HepG2 (cell line): ENCODE measurements around the gene SEC61A2. TPM values are rescaled to one million over a fixed set of nuclear protein-coding genes. Genes with fewer than 3 reads are reported as not detected.
A peak's percentile ranks its signal among the peaks of the same experiment; 100 is the strongest.

Experiments
- ATAC-seq: fragments of 200-7000 bp; cut with Tn5 transposase; 3 replicates; pipeline ENCODE4 v1.9.1; 2020; ENCODE audit warnings: mild to moderate bottlenecking, moderate library complexity
- BruUV-seq: library from RNA; stranded (reverse); fragments of 400-500 nt; replicated peaks from 2 replicates; lab custom pipeline; 2021; lab: Mats Ljungman, UMichigan
- CTCF ChIA-PET: fragments of 300-600 bp; formaldehyde crosslinking; extraction: SDS; loops from one replicate; lab custom pipeline; 2021; ENCODE audit warnings: low total read pairs, inconsistent platforms, low intra/inter-chr PET ratio; lab: Yijun Ruan, JAX
- POLR2A ChIA-PET: fragments of 350-600 bp; sonication (Branson Sonifier 250); formaldehyde crosslinking; loops from one replicate; lab custom pipeline; 2020; ENCODE audit warnings: antibody characterized with exemption, inconsistent platforms; lab: Yijun Ruan, JAX
- DNase-seq: peaks from one replicate; pipeline ENCODE4 v3.0.0-alpha.2; 2015; ENCODE audit warnings: low spot score
- FAIRE-seq: peaks from 3 replicates; lab custom pipeline; 2011; peaks lifted over from hg19 to GRCh38; lab: Jason Lieb, UNC
- H2AFZ ChIP-seq: one replicate; pipeline ENCODE4 v1.6.1; 2011; ENCODE audit warnings: low read length, inconsistent platforms
- H3K27ac ChIP-seq: fragments of 300-600 bp; 3 replicates; pipeline ENCODE4 v1.8.0; 2011; ENCODE audit warnings: mixed run types, mild to moderate bottlenecking, mixed read lengths, low read length, inconsistent platforms; ENCODE audit not compliant: insufficient read depth; ENCODE audit errors: extremely low read length
- H3K27me3 ChIP-seq, 2 experiments: fragments of 200-600 bp in 1 of 2; 2 replicates in 1 of 2; 3 replicates in 1 of 2; pipeline versions ENCODE4 v1.6.0 to v1.8.0; 2011; ENCODE audit warnings: low read length in 2 of 2, mild to moderate bottlenecking in 2 of 2, moderate library complexity in 2 of 2, inconsistent platforms in 1 of 2; ENCODE audit not compliant: insufficient read depth in 2 of 2, control insufficient read depth in 1 of 2
- H3K36me3 ChIP-seq, 2 experiments: fragments of 200-600 bp in 1 of 2; replicated peaks in 1 of 2; 2 replicates in 1 of 2; 3 replicates in 1 of 2; pipeline versions ENCODE4 v1.5.1 to v1.8.0; 2011; ENCODE audit warnings: low read length in 2 of 2, inconsistent platforms in 1 of 2; ENCODE audit not compliant: insufficient read depth in 2 of 2, control insufficient read depth in 1 of 2
- H3K4me1 ChIP-seq: 2 replicates; pipeline ENCODE4 v1.5.1; 2012; ENCODE audit warnings: low read length, inconsistent platforms; ENCODE audit not compliant: insufficient read depth
- H3K4me2 ChIP-seq: 2 replicates; pipeline ENCODE4 v1.6.0; 2011; ENCODE audit warnings: low read depth, low read length, inconsistent platforms
- H3K4me3 ChIP-seq, 3 experiments: fragments of 200-600 bp in 1 of 3; sonication (generic), shearing (Covaris generic) in 1 of 3; replicated peaks in 1 of 3; 2 replicates each; pipeline ENCODE4 v1.5.1; 2011 to 2016; ENCODE audit warnings: low read length in 3 of 3, inconsistent platforms in 2 of 3, low read depth in 2 of 3, mild to moderate bottlenecking in 2 of 3, control low read depth in 1 of 3, mixed read lengths in 1 of 3; ENCODE audit not compliant: insufficient read depth in 1 of 3
- H3K79me2 ChIP-seq: one replicate; pipeline ENCODE4 v1.6.1; 2011; ENCODE audit warnings: low read length, inconsistent platforms; ENCODE audit not compliant: insufficient read depth
- H3K9ac ChIP-seq: 2 replicates; pipeline ENCODE4 v1.6.0; 2011; ENCODE audit warnings: mild to moderate bottlenecking, low read depth, low read length, inconsistent platforms; ENCODE audit not compliant: insufficient read depth
- H3K9me3 ChIP-seq: 2 replicates; pipeline ENCODE4 v1.5.1; 2012; ENCODE audit warnings: mild to moderate bottlenecking, low read length
- H4K20me1 ChIP-seq: 2 replicates; pipeline ENCODE4 v1.6.0; 2011; ENCODE audit warnings: inconsistent platforms, mild to moderate bottlenecking, low read length, moderate library complexity; ENCODE audit not compliant: insufficient read depth
- FOXP1 ChIP-seq, 2 experiments: fragments of 450-650 bp in 1 of 2; IDR thresholded peaks; 2 replicates each; pipeline ENCODE4 v1.6.1; 2017 to 2018; ENCODE audit warnings: antibody characterized with exemption in 1 of 2
- HNF4A ChIP-seq: sonication (generic); formaldehyde crosslinking; IDR thresholded peaks from 2 replicates; pipeline ENCODE4 v1.4.0; 2020; ENCODE audit warnings: missing genetic modification reagents
- MEIS1 ChIP-seq: sonication (generic); formaldehyde crosslinking; IDR thresholded peaks from 2 replicates; pipeline ENCODE4 v1.9.0; 2021; ENCODE audit warnings: mild to moderate bottlenecking, missing genetic modification reagents, moderate library complexity, borderline replicate concordance
- NFKBIZ ChIP-seq: IDR thresholded peaks from 2 replicates; pipeline ENCODE4 v1.6.1; 2018; ENCODE audit warnings: missing genetic modification reagents, missing compliant biosample characterization
- SSRP1 ChIP-seq: IDR thresholded peaks from 2 replicates; pipeline ENCODE4 v1.6.1; 2016; ENCODE audit warnings: control low read depth
- TBL1XR1 ChIP-seq: fragments of 150-350 bp; IDR thresholded peaks from 2 replicates; pipeline ENCODE4 v1.6.1; 2014; ENCODE audit warnings: borderline replicate concordance, low read length; ENCODE audit not compliant: partially characterized antibody
- TCF7L2 ChIP-seq: IDR thresholded peaks from 2 replicates; pipeline ENCODE4 v1.6.1; 2011; ENCODE audit warnings: mild to moderate bottlenecking, low read depth, low read length, moderate library complexity
- ZBTB4 ChIP-seq: sonication (generic); formaldehyde crosslinking; IDR thresholded peaks from 2 replicates; pipeline ENCODE4 v1.4.0; 2020; ENCODE audit warnings: missing genetic modification reagents, mild to moderate bottlenecking, borderline replicate concordance
- ZBTB42 ChIP-seq: sonication (generic); formaldehyde crosslinking; IDR thresholded peaks from 2 replicates; pipeline ENCODE4 v1.5.0; 2020; ENCODE audit warnings: mild to moderate bottlenecking, missing genetic modification reagents
- ZFP82 ChIP-seq: sonication (generic); formaldehyde crosslinking; IDR thresholded peaks from 2 replicates; pipeline ENCODE4 v1.5.1; 2020; ENCODE audit warnings: mild to moderate bottlenecking, missing genetic modification reagents, borderline replicate concordance
- ZNF282 ChIP-seq: fragments of 450-650 bp; IDR thresholded peaks from 2 replicates; pipeline ENCODE4 v1.6.1; 2018; ENCODE audit not compliant: partially characterized antibody
- ZNF503 ChIP-seq: sonication (generic); formaldehyde crosslinking; IDR thresholded peaks from 2 replicates; pipeline ENCODE4 v1.4.0; 2020; ENCODE audit warnings: missing genetic modification reagents
- ZNF513 ChIP-seq: sonication (generic); formaldehyde crosslinking; conservative IDR thresholded peaks from 2 replicates; pipeline ENCODE4 v1.5.0; 2020; ENCODE audit warnings: missing genetic modification reagents
- ZNF552 ChIP-seq: sonication (generic); formaldehyde crosslinking; IDR thresholded peaks from 2 replicates; pipeline ENCODE4 v1.9.0; 2022; ENCODE audit warnings: missing genetic modification reagents, mild to moderate bottlenecking, borderline replicate concordance
- ZNF558 ChIP-seq: sonication (generic); formaldehyde crosslinking; IDR thresholded peaks from 2 replicates; pipeline ENCODE4 v1.9.0; 2022; ENCODE audit warnings: mild to moderate bottlenecking, missing genetic modification reagents, borderline replicate concordance
- ZNF563 ChIP-seq: sonication (generic); formaldehyde crosslinking; IDR thresholded peaks from 2 replicates; pipeline ENCODE4 v1.8.0; 2022; ENCODE audit warnings: mild to moderate bottlenecking, moderate library complexity, missing genetic modification reagents
- ZNF576 ChIP-seq: sonication (generic); formaldehyde crosslinking; IDR thresholded peaks from 2 replicates; pipeline ENCODE4 v1.4.0; 2020; ENCODE audit warnings: mild to moderate bottlenecking, missing genetic modification reagents
- WGBS: methylation state at CpG from one replicate; pipeline ENCODE4 v1.1.6; 2017; ENCODE audit warnings: low lambda C conversion rate; 5-methylcytosine and 5-hydroxymethylcytosine counted together
- in situ Hi-C: cut with HindIII; loops from 2 replicates; pipeline ENCODE4 v1.10.0; 2017; ENCODE audit warnings: low pct_unique_long_range_greater_than_20kb; ENCODE audit not compliant: extremely low pct_ligation_motif_present
- intact Hi-C: fragments of 100-400 bp; cut with micrococcal nuclease; formaldehyde crosslinking; loops from one replicate; pipeline ENCODE4 v1.10.0; 2022; ENCODE audit not compliant: unreplicated experiment
- polyA plus RNA-seq, 8 experiments: library from polyadenylated mRNA; depleted of rRNA in 3 of 8; stranded (reverse) in 7 of 8; unstranded in 1 of 8; fragments of >200 nt; fragmentation: Illumina TruSeq in 4 of 8; extraction: Trizol in 4 of 8; gene quantifications; 2 replicates each; pipeline versions ENCODE4 v1.2.1 to v1.2.3, GENCODE V29; 2011 to 2016; ENCODE audit warnings: low read depth in 4 of 8, missing spikeins in 1 of 8, mixed read lengths in 1 of 8; ENCODE audit not compliant: insufficient read depth in 1 of 8
- total RNA-seq, 5 experiments: library from RNA; depleted of rRNA; stranded (reverse); fragments of >200 nt; fragmentation: Illumina TruSeq; extraction: Trizol; gene quantifications; 2 replicates each; pipeline ENCODE4 v1.2.3, GENCODE V29; 2016; ENCODE audit warnings: low read depth in 1 of 5
- TF ChIP-seq, protein P1 (sequence below): sonication (generic); formaldehyde crosslinking; IDR thresholded peaks from 2 replicates; pipeline ENCODE4 v1.5.0; 2020; ENCODE audit warnings: missing genetic modification reagents, mild to moderate bottlenecking, borderline replicate concordance

Gene SEC61A2
- total and polyA plus RNA-seq, 2 of the 13 experiments (the other 11 are each of a cell fraction or from before 2014, with no cell fraction given): 5.5 to 7.4 TPM

DNA sequence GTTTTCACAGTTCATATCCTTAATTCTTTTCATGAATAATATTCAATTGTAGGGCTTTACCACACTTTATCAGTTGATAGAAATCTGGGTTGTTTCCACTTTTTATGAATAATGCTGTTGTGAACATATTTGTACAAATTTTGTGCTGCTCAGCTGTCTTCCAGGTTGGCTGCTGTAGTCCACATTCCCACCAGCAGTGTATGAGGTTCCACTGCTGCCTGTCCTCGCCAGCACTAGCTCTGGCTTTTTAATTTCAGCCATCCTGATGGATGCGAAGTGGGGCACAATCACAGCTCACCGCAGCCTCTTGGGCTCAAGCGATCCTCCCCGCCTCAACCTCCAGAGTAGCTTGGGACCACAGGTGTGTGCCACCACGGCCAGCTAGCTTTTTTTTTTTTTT, 33.5 kb downstream of the SEC61A2 start:
- Histone ChIP-seq H3K4me2 (no peak overlapping the region), H3K9me3 (no peaks in the 10 kb centered on the region), H3K79me2 (no peaks in the 10 kb centered on the region), H4K20me1 (no peaks in the 10 kb centered on the region), H3K27ac (no peak overlapping the region), H3K9ac (no peak overlapping the region), H2AFZ (no peak overlapping the region), H3K4me3 (no peak overlapping the region), H3K36me3 (peaks cover 7 to 43% of the 10 kb centered on the region in 2 experiments; a peak in 4 of 5 replicates), H3K4me1 (no peaks in the 10 kb centered on the region), H3K27me3 (no peaks in the 10 kb centered on the region)
- DNase-seq (no peak), ATAC-seq (peak; percentile 44; the same call in 2 of the 3 replicates), FAIRE-seq (no peak)
- TF ChIP-seq ZBTB4 (CRISPR knock-in tag) (no peak), ZNF282 (no peak), ZNF576 (CRISPR knock-in tag) (no peak), TBL1XR1 (no peak), HNF4A (CRISPR knock-in tag) (no peak), ZNF563 (no peak), ZBTB42 (CRISPR knock-in tag) (no peak), ZNF552 (CRISPR knock-in tag) (no peak), ZNF503 (CRISPR knock-in tag) (no peak), NFKBIZ (CRISPR knock-in tag) (no peak), ZFP82 (CRISPR knock-in tag) (no peak), SSRP1 (CRISPR knock-in tag) (no peak), ZNF558 (no peak), ZNF513 (CRISPR knock-in tag) (no peak), FOXP1 (IDR thresholded peaks at IDR 0.05) (no peak), FOXP1 (CRISPR knock-in tag; IDR thresholded peaks at IDR 0.05) (no peak), TCF7L2 (no peak), MEIS1 (CRISPR knock-in tag) (no peak)
- TF ChIP-seq, protein P1, sequence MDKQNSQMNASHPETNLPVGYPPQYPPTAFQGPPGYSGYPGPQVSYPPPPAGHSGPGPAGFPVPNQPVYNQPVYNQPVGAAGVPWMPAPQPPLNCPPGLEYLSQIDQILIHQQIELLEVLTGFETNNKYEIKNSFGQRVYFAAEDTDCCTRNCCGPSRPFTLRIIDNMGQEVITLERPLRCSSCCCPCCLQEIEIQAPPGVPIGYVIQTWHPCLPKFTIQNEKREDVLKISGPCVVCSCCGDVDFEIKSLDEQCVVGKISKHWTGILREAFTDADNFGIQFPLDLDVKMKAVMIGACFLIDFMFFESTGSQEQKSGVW (CRISPR knock-in tag): no peak
- BruUV-seq: no TSS peak
- 96% methylated on average over 6 of the region's 6 CpGs for WGBS
- intact Hi-C loops: no loop called here
- CTCF ChIA-PET: no interaction called here
- POLR2A ChIA-PET: no interaction called here
- in situ Hi-C loops: no loop called here
